ENCODE data around the gene GBE1.

GBE1 gene

GRCh38 chr3:81684751-81685395 lies 76.6 kb downstream of the GBE1 start:
- Histone ChIP-seq H3K27ac (ENCODE audit: low read depth, low read length) (no peak overlapping the region), H3K79me2 (ENCODE audit: insufficient read depth, low read length) (no peaks in the 10 kb centered on the region), H3K4me3 (ENCODE audit: insufficient read depth, low read length, poor library complexity, severe bottlenecking) (no peak overlapping the region), H4K20me1 (ENCODE audit: low read depth, low read length) (no peaks in the 10 kb centered on the region), H3K4me2 (ENCODE audit: low read depth, low read length, poor library complexity, severe bottlenecking) (no peak overlapping the region), H3K9ac (ENCODE audit: low read length) (no peak overlapping the region), H3F3A (ENCODE audit: insufficient read depth) (no peaks in the 10 kb centered on the region), H3K9me3 (ENCODE audit: insufficient read depth, low read length) (no peaks in the 10 kb centered on the region), H3K27me3 (ENCODE audit: low read length) (no peaks in the 10 kb centered on the region), H3K36me3 (ENCODE audit: low read length) (no peaks in the 10 kb centered on the region), H3K9me2 (replicated peaks; ENCODE audit: insufficient read depth, low read length) (no peaks in the 10 kb centered on the region), H2AFZ (ENCODE audit: low read depth, low read length, severe bottlenecking) (no peak overlapping the region)
- TF ChIP-seq EZH2phosphoT487 (conservative IDR thresholded peaks at IDR 0.05; ENCODE audit: low read length) (no peak), CTCF (IDR thresholded peaks at IDR 0.05; ENCODE audit: insufficient read depth, low read length, poor library complexity, severe bottlenecking) (no peak)

- no peak for TF ChIP-seq EZH2phosphoT487 (conservative IDR thresholded peaks at IDR 0.05; ENCODE audit: low read length)
- TF ChIP-seq CTCF (IDR thresholded peaks at IDR 0.05; ENCODE audit: insufficient read depth, low read length, poor library complexity, severe bottlenecking), result no peak
- Histone ChIP-seq H3F3A (ENCODE audit: insufficient read depth) (no peaks in the 10 kb centered on the region; the same call in 1 of the 2 replicates), H3K79me2 (ENCODE audit: insufficient read depth, low read length) (no peaks in the 10 kb centered on the region), H3K27me3 (ENCODE audit: low read length) (no peaks in the 10 kb centered on the region), H3K4me3 (ENCODE audit: insufficient read depth, low read length, poor library complexity, severe bottlenecking) (no peak overlapping the region), H3K9me2 (replicated peaks; ENCODE audit: insufficient read depth, low read length) (no peaks in the 10 kb centered on the region), H2AFZ (ENCODE audit: low read depth, low read length, severe bottlenecking) (no peak overlapping the region), H3K36me3 (ENCODE audit: low read length) (no peaks in the 10 kb centered on the region), H3K27ac (ENCODE audit: low read depth, low read length) (no peak overlapping the region), H3K4me2 (ENCODE audit: low read depth, low read length, poor library complexity, severe bottlenecking) (no peak overlapping the region), H4K20me1 (ENCODE audit: low read depth, low read length) (no peaks in the 10 kb centered on the region), H3K9me3 (ENCODE audit: insufficient read depth, low read length) (no peaks in the 10 kb centered on the region), H3K9ac (ENCODE audit: low read length) (no peak overlapping the region)
Measured at GRCh38 chr3:81676706-81677456, 84.6 kb downstream of the GBE1 start.

- no peaks in the 10 kb centered on the region for H4K20me1 ChIP-seq (ENCODE audit: low read depth, low read length)
- no peak overlapping the region for H3K4me3 ChIP-seq (ENCODE audit: insufficient read depth, low read length, poor library complexity, severe bottlenecking)
- no peak overlapping the region for H3K4me2 ChIP-seq (ENCODE audit: low read depth, low read length, poor library complexity, severe bottlenecking)
- TF ChIP-seq EZH2phosphoT487 (conservative IDR thresholded peaks at IDR 0.05; ENCODE audit: low read length), result no peak
- no peaks in the 10 kb centered on the region for H3K9me3 ChIP-seq (ENCODE audit: insufficient read depth, low read length)
- no peaks in the 10 kb centered on the region; the same call in 1 of the 2 replicates for H3F3A ChIP-seq (ENCODE audit: insufficient read depth)
- no peaks in the 10 kb centered on the region for H3K36me3 ChIP-seq (ENCODE audit: low read length)
- no peaks in the 10 kb centered on the region for H3K79me2 ChIP-seq (ENCODE audit: insufficient read depth, low read length)
- no peak overlapping the region for H2AFZ ChIP-seq (ENCODE audit: low read depth, low read length, severe bottlenecking)
- no peaks in the 10 kb centered on the region for H3K27me3 ChIP-seq (ENCODE audit: low read length)
- H3K9ac ChIP-seq (ENCODE audit: low read length), result no peak overlapping the region
- no peaks in the 10 kb centered on the region for H3K9me2 ChIP-seq (replicated peaks; ENCODE audit: insufficient read depth, low read length)
- H3K27ac ChIP-seq (ENCODE audit: low read depth, low read length), result no peak overlapping the region
Measured at GRCh38 chr3:81674690-81675089, 86.8 kb downstream of the GBE1 start.

GRCh38 chr3:81668283-81668682 lies 93.2 kb downstream of the GBE1 start:
- no peaks in the 10 kb centered on the region for H3K9me2 ChIP-seq (replicated peaks; ENCODE audit: insufficient read depth, low read length)
- peaks cover 9% of the 10 kb centered on the region; the same call in 1 of the 2 replicates for H3F3A ChIP-seq (ENCODE audit: insufficient read depth)
- TF ChIP-seq CTCF (IDR thresholded peaks at IDR 0.05; ENCODE audit: insufficient read depth, low read length, poor library complexity, severe bottlenecking) (no peak), EZH2phosphoT487 (conservative IDR thresholded peaks at IDR 0.05; ENCODE audit: low read length) (no peak)
- no peak overlapping the region for H3K4me3 ChIP-seq (ENCODE audit: insufficient read depth, low read length, poor library complexity, severe bottlenecking)
- no peak overlapping the region for H3K9ac ChIP-seq (ENCODE audit: low read length)
- H3K27me3 ChIP-seq (ENCODE audit: low read length), result no peaks in the 10 kb centered on the region
- no peak overlapping the region for H3K27ac ChIP-seq (ENCODE audit: low read depth, low read length)
- no peaks in the 10 kb centered on the region for H4K20me1 ChIP-seq (ENCODE audit: low read depth, low read length)
- H3K36me3 ChIP-seq (ENCODE audit: low read length), result no peaks in the 10 kb centered on the region
- no peak overlapping the region for H2AFZ ChIP-seq (ENCODE audit: low read depth, low read length, severe bottlenecking)
- no peaks in the 10 kb centered on the region for H3K79me2 ChIP-seq (ENCODE audit: insufficient read depth, low read length)
- no peak overlapping the region for H3K4me2 ChIP-seq (ENCODE audit: low read depth, low read length, poor library complexity, severe bottlenecking)
- no peaks in the 10 kb centered on the region for H3K9me3 ChIP-seq (ENCODE audit: insufficient read depth, low read length)

All from SU-DHL-6 (cell line).